Prostate gland (tissue), 2 donors: ENCODE data around the gene HMGCR.

Source experiments
- CTCF ChIP-seq, 4 experiments: fragments of 200-600 bp in 2 of 4; fragments of 450-650 bp in 2 of 4; sonication (generic) in 2 of 4; IDR thresholded peaks; 1 replicate in 3 of 4; 2 replicates in 1 of 4; pipeline ENCODE4 v1.5.1; 2016 to 2019; ENCODE audit warnings: antibody characterized with exemption in 4 of 4, mild to moderate bottlenecking in 2 of 4, moderate library complexity in 2 of 4
- POLR2A ChIP-seq: fragments of 450-650 bp; IDR thresholded peaks from one replicate; pipeline ENCODE4 v1.6.1; 2016; ENCODE audit warnings: antibody characterized with exemption, mild to moderate bottlenecking
- POLR2AphosphoS5 ChIP-seq: sonication (generic); formaldehyde crosslinking; IDR thresholded peaks from one replicate; pipeline ENCODE4 v1.6.1; 2017; ENCODE audit warnings: antibody characterized with exemption

- TF ChIP-seq CTCF (IDR thresholded peaks at IDR 0.05) (no peak), POLR2A (no peak), POLR2AphosphoS5 (no peak)
These were observed 68.3 kb downstream of the HMGCR start for GRCh38 chr5:75405296-75405695.
